Testis (tissue), 3 donors: ENCODE results near the gene GNB5. TPM values are rescaled to one million over a fixed set of nuclear protein-coding genes. Genes with fewer than 3 reads are reported as not detected.

ENCODE experiments used
- DNase-seq: peaks from one replicate; pipeline ENCODE4 v3.0.0-alpha.2; 2019
- H3K27ac ChIP-seq, 2 donors: fragments of 200-600 bp; sonication (generic); one replicate each; pipeline ENCODE4 v1.5.1; 2019
- H3K27me3 ChIP-seq: fragments of 200-600 bp; sonication (generic); one replicate; pipeline ENCODE4 v1.5.1; 2019
- H3K36me3 ChIP-seq: fragments of 200-600 bp; sonication (generic); one replicate; pipeline ENCODE4 v1.5.1; 2017; ENCODE audit warnings: low read depth; ENCODE audit errors: missing control alignments
- H3K4me1 ChIP-seq: fragments of 200-600 bp; sonication (generic); one replicate; pipeline ENCODE4 v1.5.1; 2019
- H3K4me3 ChIP-seq, 2 donors: fragments of 200-600 bp; sonication (generic); one replicate each; pipeline ENCODE4 v1.5.1; 2017 to 2019
- H3K9me3 ChIP-seq: fragments of 200-600 bp; sonication (generic); one replicate; pipeline ENCODE4 v1.5.1; 2017
- POLR2A ChIP-seq: fragments of 450-650 bp; IDR thresholded peaks from one replicate; pipeline ENCODE4 v1.6.1; 2017; ENCODE audit warnings: antibody characterized with exemption, mild to moderate bottlenecking, moderate library complexity
- WGBS, 2 donors: methylation state at CpG; one replicate each; pipeline ENCODE4 v1.1.5; 2018; 5-methylcytosine and 5-hydroxymethylcytosine counted together
- intact Hi-C: fragments of 100-400 bp; cut with DNase I; formaldehyde crosslinking; loops from one replicate; pipeline ENCODE4 v1.15.1; 2023; ENCODE audit warnings: low total_unique reads
- polyA plus RNA-seq: library from polyadenylated mRNA; stranded (reverse); fragments of 350-450 nt; fragmentation: Illumina TruSeq; extraction: RNeasy Lipid Tissue Mini Kit (QIAGEN cat#74804); gene quantifications from one replicate; pipeline ENCODE4 v1.2.3, GENCODE V29; 2014; ENCODE audit warnings: low read depth, low replicate concordance; ENCODE audit not compliant: insufficient read depth
- total RNA-seq, 2 donors: library from RNA; depleted of rRNA; stranded (reverse); fragments of >200 nt; gene quantifications; one replicate each; pipeline ENCODE4 v1.2.3, GENCODE V29; 2016
- TF ChIP-seq, protein P1 (sequence below), 3 experiments: fragments of 450-650 bp in 2 of 3; fragments of 200-600 bp in 1 of 3; sonication (generic) in 1 of 3; IDR thresholded peaks; one replicate each; pipeline ENCODE4 v1.5.1; 2016 to 2019; ENCODE audit warnings: antibody characterized with exemption in 3 of 3, mild to moderate bottlenecking in 2 of 3, moderate library complexity in 1 of 3

The GNB5 gene
- total and polyA plus RNA-seq, 3 donors from 2014 or later: 37.1 to 82.3 (median 65.4) TPM

DNA sequence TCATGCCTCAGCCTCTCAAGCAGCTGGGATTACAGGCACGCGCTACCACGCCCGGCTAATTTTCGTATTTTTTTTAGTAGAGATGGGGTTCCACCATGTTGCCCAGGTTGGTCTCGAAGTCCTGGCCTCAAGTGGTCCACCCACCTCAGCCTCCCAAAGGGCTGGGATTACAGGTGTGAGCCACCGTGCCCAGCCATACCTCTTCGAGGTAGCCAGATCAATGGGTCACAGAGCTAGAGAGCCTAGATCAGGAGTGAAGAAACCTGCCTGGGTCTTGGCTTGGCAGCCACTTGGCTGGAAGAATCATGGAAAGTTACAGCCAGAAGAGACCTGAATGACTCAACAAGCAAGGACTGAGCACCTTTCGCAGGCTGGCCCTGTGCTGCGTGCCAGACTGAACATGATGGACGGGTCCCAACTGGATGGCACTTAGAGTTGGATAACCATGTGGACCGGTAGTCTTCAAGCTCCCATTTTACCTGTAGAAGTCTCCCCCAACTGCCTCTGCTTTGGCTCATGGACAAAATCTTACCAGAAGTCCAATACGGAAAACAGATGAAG is 29.7 kb downstream of the GNB5 start:
- Histone ChIP-seq H3K27ac (peak overlapping the region in 1 of 2 donors; percentile 33), H3K36me3 (no peaks in the 10 kb centered on the region), H3K4me3 (no peak overlapping the region), H3K27me3 (no peaks in the 10 kb centered on the region), H3K9me3 (no peaks in the 10 kb centered on the region), H3K4me1 (peaks cover 19% of the 10 kb centered on the region)
- intact Hi-C loops: no loop called here
- TF ChIP-seq, protein P1, sequence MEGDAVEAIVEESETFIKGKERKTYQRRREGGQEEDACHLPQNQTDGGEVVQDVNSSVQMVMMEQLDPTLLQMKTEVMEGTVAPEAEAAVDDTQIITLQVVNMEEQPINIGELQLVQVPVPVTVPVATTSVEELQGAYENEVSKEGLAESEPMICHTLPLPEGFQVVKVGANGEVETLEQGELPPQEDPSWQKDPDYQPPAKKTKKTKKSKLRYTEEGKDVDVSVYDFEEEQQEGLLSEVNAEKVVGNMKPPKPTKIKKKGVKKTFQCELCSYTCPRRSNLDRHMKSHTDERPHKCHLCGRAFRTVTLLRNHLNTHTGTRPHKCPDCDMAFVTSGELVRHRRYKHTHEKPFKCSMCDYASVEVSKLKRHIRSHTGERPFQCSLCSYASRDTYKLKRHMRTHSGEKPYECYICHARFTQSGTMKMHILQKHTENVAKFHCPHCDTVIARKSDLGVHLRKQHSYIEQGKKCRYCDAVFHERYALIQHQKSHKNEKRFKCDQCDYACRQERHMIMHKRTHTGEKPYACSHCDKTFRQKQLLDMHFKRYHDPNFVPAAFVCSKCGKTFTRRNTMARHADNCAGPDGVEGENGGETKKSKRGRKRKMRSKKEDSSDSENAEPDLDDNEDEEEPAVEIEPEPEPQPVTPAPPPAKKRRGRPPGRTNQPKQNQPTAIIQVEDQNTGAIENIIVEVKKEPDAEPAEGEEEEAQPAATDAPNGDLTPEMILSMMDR (IDR thresholded peaks at IDR 0.05): no peak
- TF ChIP-seq POLR2A: no peak
- 89 to 97% methylated on average over 7 to 13 of the region's 13 CpGs for WGBS, 2 donors
- DNase-seq: peak; percentile 10

DNA sequence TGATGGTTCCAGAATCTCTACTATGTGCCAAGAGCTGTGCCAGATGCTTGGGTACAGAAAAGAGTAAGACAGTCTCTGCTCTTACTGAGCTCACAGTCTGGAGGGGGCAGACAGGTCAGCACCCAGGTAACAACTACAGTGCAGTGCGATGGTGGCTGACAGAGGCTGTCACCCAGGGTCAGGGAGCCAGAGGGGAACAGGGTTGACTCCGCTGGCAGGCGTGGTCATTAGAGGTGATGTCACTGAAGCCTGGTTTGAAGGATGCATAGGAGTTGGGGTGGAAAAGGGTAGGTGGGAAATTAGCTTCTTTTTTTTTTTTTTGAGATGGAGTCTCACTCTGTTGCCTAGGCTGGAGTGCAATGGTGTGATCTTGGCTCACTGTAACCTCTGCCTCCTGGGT is 31.5 kb downstream of the GNB5 start:
- Histone ChIP-seq H3K4me3 (no peak overlapping the region), H3K27me3 (no peaks in the 10 kb centered on the region), H3K36me3 (no peaks in the 10 kb centered on the region), H3K4me1 (peaks cover 26% of the 10 kb centered on the region), H3K27ac (no peak overlapping the region), H3K9me3 (no peaks in the 10 kb centered on the region)
- WGBS, 2 donors: 96 to 97% methylated on average over 3 of the region's 3 CpGs
- no peak for TF ChIP-seq POLR2A
- TF ChIP-seq, protein P1 (IDR thresholded peaks at IDR 0.05): no peak
- intact Hi-C loops: no loop called here
- DNase-seq: no peak

DNA sequence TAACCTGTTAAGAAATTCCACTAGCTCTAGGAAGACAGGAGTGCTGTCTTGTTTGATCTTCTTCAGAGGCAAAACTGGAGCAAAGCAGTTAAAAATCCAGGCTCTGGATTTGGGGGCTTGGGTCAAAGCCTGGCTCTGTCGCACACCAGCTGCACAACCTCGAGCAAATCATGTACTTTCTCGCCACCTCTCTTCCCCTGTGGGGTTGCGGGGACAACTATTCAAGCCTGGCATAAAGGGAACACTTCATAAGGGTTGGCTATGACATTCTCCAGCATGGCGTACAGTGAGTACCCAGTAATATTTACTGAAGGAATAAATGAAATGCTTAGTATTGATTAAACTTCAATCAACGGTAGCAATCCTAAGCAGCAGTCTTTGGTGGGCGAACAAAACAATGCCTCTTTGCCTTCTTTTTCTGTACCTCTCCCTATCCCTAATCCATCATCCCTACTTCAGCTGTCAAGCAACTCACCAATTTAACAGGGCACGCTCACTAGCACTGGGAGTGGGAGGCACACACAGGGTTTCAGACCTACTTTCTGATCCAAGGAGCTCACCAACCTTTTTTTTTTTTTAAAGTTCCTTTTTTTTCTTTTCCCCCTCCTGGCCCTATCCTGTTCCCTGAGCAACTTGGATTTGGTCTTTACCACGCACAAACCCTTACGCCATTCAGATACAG is 33.0 kb downstream of the GNB5 start:
- intact Hi-C loops: no loop called here
- Histone ChIP-seq H3K27ac (no peak overlapping the region), H3K4me3 (no peak overlapping the region), H3K36me3 (no peaks in the 10 kb centered on the region), H3K27me3 (no peaks in the 10 kb centered on the region), H3K4me1 (peaks cover 20% of the 10 kb centered on the region), H3K9me3 (no peaks in the 10 kb centered on the region)
- DNase-seq: peak; percentile 3
- WGBS, 2 donors: 79 to 82% methylated on average over 10 of the region's 10 CpGs
- TF ChIP-seq POLR2A: no peak
- TF ChIP-seq, protein P1 (IDR thresholded peaks at IDR 0.05): no peak

DNA sequence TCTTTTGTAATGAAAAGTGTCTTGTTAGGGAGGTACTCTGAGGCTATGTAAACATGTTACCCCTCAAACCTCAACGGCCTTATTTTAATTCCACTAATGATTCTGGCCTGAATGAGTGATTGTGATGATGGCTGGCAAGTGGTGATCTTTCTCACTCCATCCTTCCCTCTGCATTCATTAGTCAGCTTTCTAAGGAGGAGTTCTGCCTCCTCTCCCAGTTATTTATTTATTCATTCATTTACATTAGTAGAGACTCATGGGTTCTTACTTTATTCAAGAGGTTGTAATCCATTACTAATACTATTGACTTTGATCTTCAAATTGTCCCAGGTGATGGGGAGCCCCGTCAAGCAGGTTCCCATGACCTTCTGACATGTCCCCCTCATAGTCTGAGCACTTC is 35.3 kb downstream of the GNB5 start:
- Histone ChIP-seq H3K4me1 (peaks cover 15% of the 10 kb centered on the region), H3K4me3 (no peak overlapping the region), H3K27ac (peak overlapping the region in 1 of 2 donors; percentile 2), H3K36me3 (no peaks in the 10 kb centered on the region), H3K9me3 (no peaks in the 10 kb centered on the region), H3K27me3 (no peaks in the 10 kb centered on the region)
- intact Hi-C loops: no loop called here
- peak; percentile 13 for DNase-seq
- no peak for TF ChIP-seq POLR2A
- WGBS, 2 donors: 33 to 38% methylated on average over 2 of the region's 2 CpGs

DNA sequence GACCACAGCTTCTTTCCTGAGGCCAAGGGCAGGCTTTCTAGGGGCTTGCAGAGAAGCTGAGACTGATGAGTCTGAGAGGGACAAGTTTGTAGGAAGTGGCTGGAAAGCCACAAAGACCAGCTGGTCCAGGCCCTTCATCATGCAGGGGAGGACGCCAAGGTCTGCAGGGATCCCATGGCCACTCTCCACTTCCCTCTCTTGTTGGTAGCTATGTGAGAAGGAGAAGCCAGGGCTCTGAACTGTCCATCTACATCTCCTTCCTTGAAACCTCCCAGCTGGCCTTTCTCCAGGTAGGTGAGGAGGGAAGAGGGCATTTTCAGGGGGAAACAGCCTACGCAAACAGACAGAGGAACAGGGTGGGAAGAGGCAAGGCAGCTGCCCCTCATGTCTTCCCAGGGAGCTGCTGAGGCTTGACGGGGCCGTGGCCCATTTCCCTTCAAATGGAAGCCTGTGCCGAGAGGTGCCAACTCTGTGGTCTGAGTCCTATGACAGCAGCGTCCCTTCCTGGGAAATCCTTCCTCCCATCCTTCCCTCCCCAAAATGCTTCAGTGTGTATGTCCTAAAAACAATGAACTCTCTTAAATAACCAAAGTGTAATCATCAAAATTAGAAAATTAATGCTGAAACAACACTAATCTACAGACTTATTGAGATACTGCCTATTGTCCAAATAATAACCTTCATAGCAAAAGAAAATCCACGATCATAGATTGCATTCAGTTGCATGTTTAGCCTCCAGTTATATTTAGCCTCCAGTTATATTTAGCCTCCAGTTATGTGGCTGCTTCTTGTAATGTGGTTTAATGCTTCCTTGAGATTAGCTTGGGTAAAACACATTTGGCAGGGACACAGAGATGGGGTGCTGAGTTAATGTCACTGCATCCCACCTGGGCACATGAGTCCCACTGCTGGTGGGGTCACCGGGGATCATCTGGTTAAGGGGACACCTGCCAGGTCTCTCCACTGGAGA is 36.0 kb downstream of the GNB5 start:
- no peaks in the 10 kb centered on the region for H3K27me3 ChIP-seq
- no peaks in the 10 kb centered on the region for H3K9me3 ChIP-seq
- H3K4me3 ChIP-seq: no peak overlapping the region
- H3K27ac ChIP-seq: peak overlapping the region in 1 of 2 donors; percentile 2
- peak; percentile 10 for DNase-seq
- H3K36me3 ChIP-seq: no peaks in the 10 kb centered on the region
- TF ChIP-seq POLR2A: no peak
- TF ChIP-seq, protein P1 (IDR thresholded peaks at IDR 0.05): no peak
- WGBS, 2 donors: 77 to 84% methylated on average over 8 of the region's 8 CpGs
- intact Hi-C loops: no loop called here
- peaks cover 15% of the 10 kb centered on the region for H3K4me1 ChIP-seq
